ENCODE results near the gene ICE1.

DNA sequence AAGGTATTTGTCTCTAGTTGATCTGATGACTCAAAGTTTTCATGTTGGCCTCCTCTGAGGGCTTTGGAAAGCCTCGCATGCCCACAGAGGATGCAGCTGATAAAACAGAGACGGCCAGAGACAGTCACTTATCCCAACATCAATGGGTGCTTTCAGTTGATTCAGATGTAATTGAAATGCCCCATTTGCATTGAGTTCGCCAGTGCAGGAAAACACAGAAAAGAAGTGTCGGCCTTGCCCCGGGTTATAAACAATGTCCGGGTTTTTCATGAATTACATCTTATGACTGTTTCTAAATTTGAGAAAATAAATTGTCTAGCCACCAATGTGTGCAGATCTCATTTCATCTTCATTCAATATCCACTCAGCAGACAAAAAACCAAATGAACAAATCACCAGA is 42.2 kb upstream of the ICE1 start:
- TF ChIP-seq, protein P1, sequence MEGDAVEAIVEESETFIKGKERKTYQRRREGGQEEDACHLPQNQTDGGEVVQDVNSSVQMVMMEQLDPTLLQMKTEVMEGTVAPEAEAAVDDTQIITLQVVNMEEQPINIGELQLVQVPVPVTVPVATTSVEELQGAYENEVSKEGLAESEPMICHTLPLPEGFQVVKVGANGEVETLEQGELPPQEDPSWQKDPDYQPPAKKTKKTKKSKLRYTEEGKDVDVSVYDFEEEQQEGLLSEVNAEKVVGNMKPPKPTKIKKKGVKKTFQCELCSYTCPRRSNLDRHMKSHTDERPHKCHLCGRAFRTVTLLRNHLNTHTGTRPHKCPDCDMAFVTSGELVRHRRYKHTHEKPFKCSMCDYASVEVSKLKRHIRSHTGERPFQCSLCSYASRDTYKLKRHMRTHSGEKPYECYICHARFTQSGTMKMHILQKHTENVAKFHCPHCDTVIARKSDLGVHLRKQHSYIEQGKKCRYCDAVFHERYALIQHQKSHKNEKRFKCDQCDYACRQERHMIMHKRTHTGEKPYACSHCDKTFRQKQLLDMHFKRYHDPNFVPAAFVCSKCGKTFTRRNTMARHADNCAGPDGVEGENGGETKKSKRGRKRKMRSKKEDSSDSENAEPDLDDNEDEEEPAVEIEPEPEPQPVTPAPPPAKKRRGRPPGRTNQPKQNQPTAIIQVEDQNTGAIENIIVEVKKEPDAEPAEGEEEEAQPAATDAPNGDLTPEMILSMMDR (IDR thresholded peaks at IDR 0.05) = no peak
- TF ChIP-seq EZH2 (IDR thresholded peaks at IDR 0.05; ENCODE audit: borderline replicate concordance, insufficient read depth, low read depth, low read length, poor library complexity, severe bottlenecking) = no peak

All from B cell (primary cell).